ACC112 (cell line): ENCODE measurements around the gene NEU2.
"Not testable (repeated sequence)": the region's sequence is repeated elsewhere in the genome, so short reads cannot be mapped to it uniquely, and the experiment has no call there.

Experiments
- H2AFZ ChIP-seq: fragments of 200-600 bp; sonication (generic); one replicate; pipeline ENCODE4 v1.6.0; 2017; ENCODE audit warnings: antibody characterized with exemption, low read length; ENCODE audit not compliant: unreplicated experiment
- H3K27ac ChIP-seq: fragments of 200-600 bp; sonication (generic); 2 replicates; pipeline ENCODE4 v1.5.1; 2014; ENCODE audit warnings: low read depth, mild to moderate bottlenecking, antibody characterized with exemption, low read length, moderate library complexity
- H3K27me3 ChIP-seq: fragments of 200-600 bp; sonication (generic); 2 replicates; pipeline ENCODE4 v1.6.1; 2014; ENCODE audit warnings: mild to moderate bottlenecking, antibody characterized with exemption, low read length, moderate library complexity, mixed read lengths; ENCODE audit not compliant: insufficient read depth
- H3K36me3 ChIP-seq: fragments of 200-600 bp; sonication (generic); 2 replicates; pipeline ENCODE4 v1.6.1; 2016; ENCODE audit warnings: mild to moderate bottlenecking, antibody characterized with exemption, low read length, moderate library complexity, mixed read lengths; ENCODE audit not compliant: insufficient read depth
- H3K4me1 ChIP-seq: fragments of 200-600 bp; sonication (generic); one replicate; pipeline ENCODE4 v1.6.1; 2016; ENCODE audit warnings: low read length, mixed read lengths; ENCODE audit not compliant: insufficient read depth, unreplicated experiment, control insufficient read depth
- H3K4me3 ChIP-seq: fragments of 200-600 bp; sonication (generic); 2 replicates; pipeline ENCODE4 v1.5.1; 2014; ENCODE audit warnings: mild to moderate bottlenecking, low read depth, low read length
- H3K79me2 ChIP-seq: fragments of 200-600 bp; sonication (generic); one replicate; pipeline ENCODE4 v1.6.0; 2016; ENCODE audit warnings: low read length; ENCODE audit not compliant: control insufficient read depth, unreplicated experiment, insufficient read depth

The NEU2 gene

DNA sequence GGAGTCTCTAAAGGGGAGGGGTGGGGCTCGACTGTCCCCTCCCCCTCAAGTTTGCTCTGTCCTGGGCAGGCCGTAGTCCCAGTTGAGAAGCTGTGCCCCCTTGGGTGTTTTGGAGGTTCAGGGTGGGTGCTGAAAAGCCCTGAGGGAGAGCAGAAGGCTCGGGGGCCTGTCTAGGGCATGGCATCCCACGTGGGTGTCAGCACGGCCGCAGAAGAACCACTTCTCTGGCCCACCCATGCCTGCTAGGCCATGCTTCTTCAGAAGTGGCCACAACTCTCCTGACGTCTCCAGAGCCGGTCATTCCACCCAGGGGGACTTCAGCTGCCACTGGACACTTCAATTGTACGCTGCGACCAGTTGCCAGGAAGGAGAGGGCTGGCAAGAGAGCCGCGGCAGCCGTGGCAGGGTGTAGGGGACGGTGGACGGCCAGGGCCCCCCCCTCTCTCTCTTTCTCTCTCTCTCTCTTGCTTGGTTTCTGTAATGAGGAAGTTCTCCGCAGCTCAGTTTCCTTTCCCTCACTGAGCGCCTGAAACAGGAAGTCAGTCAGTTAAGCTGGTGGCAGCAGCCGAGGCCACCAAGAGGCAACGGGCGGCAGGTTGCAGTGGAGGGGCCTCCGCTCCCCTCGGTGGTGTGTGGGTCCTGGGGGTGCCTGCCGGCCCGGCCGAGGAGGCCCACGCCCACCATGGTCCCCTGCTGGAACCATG is 27.5 kb downstream of the NEU2 start, which contains the start of gene INPP5D:
Gene INPP5D, plus strand, starts transcription at position 546 of the 704 bp plus-strand sequence. Its CDS starts 137 bp downstream, at position 683.
- no peak within 1 kb of the TSS for H3K4me3 ChIP-seq
- no peaks in the 10 kb centered on the region for H3K79me2 ChIP-seq
- no peak within 1 kb of the TSS for H3K27ac ChIP-seq
- no peaks in the 10 kb centered on the region; the same call in 1 of the 2 replicates for H3K27me3 ChIP-seq
- H3K4me1 ChIP-seq, result no peaks in the 10 kb centered on the region
- H3K36me3 ChIP-seq, result no peaks in the 10 kb centered on the region
- no peak within 1 kb of the TSS for H2AFZ ChIP-seq

DNA sequence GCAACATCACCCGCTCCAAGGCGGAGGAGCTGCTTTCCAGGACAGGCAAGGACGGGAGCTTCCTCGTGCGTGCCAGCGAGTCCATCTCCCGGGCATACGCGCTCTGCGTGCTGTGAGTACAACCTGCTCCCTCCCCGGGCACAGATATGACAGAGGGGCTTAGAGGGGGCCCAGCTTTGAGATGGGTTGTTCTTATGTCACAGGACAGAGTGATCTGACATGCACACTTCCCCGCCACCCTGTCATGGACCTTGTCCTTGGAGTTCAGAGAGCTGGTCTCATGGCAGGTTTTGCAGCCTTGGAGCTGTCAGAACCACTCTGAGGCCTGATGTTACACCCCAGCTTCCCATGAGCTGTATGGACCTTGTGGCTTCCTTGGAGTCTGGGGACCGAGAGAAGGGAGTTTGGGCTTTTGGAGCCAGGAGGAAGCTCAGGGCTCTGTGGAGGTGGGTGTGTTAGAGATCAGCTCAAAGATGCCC is 28.1 kb downstream of the NEU2 start:
- no peak overlapping the region for H3K4me3 ChIP-seq
- H3K36me3 ChIP-seq, result no peaks in the 10 kb centered on the region
- no peaks in the 10 kb centered on the region for H3K79me2 ChIP-seq
- H3K27me3 ChIP-seq, result no peaks in the 10 kb centered on the region
- no peak overlapping the region for H2AFZ ChIP-seq
- H3K4me1 ChIP-seq, result no peaks in the 10 kb centered on the region
- no peak overlapping the region for H3K27ac ChIP-seq

DNA sequence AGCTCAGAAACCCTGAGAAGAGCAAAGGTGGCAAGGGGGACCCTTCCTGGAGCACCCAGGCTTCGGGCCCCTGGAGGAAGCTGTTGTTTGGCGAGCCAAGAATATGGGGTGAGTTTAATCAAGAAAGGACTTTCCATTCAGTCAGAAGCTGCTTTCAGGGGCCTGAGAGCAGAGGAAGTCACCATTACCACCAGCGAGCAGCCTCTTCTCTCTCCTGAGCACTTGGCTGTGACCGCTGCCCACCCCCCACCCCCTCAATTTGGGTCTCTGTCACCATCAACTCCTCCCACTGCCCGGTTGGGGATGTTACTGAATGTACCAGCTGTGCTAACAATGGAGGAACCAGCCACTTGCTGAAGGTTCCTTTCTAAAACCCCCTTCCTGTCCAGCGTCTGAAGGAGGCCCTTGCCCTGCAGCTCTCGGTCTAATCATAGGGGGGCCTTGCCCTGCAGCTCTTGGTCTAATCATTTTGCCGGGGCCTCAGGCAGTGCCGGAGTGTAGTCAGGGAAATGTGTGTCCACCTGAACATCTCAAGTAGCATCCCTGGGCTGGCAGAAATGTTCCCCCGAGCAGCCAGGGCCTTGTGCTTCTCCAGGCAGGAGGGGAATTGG is 28.6 kb downstream of the NEU2 start:
- H3K4me3 ChIP-seq, result no peak overlapping the region
- no peaks in the 10 kb centered on the region for H3K36me3 ChIP-seq
- H3K27ac ChIP-seq, result no peak overlapping the region
- H3K79me2 ChIP-seq, result no peaks in the 10 kb centered on the region
- no peaks in the 10 kb centered on the region for H3K27me3 ChIP-seq
- no peaks in the 10 kb centered on the region for H3K4me1 ChIP-seq
- H2AFZ ChIP-seq, result no peak overlapping the region

DNA sequence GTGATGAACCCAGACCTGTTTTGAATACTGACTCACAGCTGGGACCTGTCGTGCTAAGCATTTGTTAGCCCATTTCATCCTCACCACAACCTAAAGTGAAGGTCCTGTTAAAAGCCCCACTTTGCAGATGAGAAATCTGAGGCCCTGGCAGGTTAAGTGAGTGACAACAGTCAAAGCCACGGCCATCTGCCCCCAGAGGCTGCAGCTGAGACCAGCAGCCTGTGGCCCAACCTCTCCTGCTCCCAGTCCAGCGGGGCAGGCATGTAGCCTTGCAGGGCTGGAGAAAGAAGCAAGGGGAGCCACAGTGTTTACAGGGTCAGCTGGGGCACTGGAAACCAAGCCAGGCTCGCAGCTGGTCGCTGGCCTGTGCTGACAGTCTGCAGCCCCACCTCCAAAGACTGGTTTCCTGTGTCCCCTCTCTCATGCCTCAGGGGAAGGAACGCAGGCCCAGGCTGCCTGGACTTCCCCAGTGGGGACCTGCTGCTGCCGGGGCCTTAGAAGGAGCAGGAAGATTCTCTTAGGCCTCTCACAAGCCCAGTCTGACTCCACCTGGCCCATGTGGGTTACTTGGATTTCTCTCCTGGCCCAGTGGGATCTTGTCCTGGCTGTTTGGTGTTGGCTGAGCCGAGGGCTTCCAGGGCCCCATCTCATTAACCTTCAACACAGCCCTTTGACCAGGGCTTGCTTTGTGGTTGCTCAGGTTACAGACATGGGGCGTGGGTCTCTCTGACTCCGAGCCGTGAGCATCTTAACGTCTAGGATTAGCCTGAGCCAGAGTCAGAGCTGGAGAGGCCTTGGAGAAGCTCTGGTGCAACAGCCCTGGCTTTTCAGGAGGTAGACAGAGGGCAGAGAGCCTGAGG is 29.3 kb downstream of the NEU2 start:
- Histone ChIP-seq H3K79me2 (no peaks in the 10 kb centered on the region), H3K4me1 (no peaks in the 10 kb centered on the region), H2AFZ (no peak overlapping the region), H3K4me3 (no peak overlapping the region), H3K27ac (no peak overlapping the region), H3K27me3 (no peaks in the 10 kb centered on the region), H3K36me3 (no peaks in the 10 kb centered on the region)

DNA sequence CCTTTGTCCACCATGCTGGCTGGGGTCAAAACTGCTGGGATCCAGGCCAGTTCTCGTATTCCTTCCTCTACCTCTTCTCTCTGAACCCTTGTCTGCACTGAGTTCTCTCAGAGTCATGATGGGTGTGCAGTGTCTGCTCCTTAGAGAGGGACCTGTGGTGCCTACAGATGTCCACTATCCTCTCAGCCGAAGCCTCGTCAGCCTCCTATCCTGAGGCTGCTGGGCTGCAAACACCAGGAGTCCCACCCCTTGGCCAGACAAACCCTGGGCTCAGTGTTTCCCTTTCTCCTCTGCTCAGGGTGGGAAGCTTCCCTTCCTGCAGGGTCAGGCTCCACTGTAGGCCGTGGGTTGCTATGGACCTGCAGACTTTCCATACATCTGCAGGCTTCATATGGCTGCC is 30.0 kb downstream of the NEU2 start:
- Histone ChIP-seq H3K79me2 (no peaks in the 10 kb centered on the region), H3K4me3 (no peak overlapping the region), H3K27me3 (no peaks in the 10 kb centered on the region), H3K27ac (no peak overlapping the region), H2AFZ (no peak overlapping the region), H3K36me3 (no peaks in the 10 kb centered on the region), H3K4me1 (no peaks in the 10 kb centered on the region)

DNA sequence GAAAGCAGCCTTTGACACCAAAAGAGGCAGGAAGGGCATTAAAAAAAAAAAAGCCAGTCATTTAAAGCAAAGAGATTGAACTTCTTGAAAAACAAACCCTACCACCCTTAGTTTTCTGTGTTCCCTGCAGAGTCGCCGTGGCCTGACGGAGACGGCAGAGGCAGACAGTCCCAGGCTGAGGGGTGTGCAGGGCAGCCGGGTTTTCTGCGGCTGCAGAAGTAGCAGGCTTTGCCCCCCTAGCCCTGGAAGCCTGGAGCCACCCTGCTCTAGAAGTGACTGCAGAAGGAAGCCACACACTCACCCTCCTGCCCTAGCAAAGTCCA is 30.4 kb downstream of the NEU2 start:
- Histone ChIP-seq H3K4me3 (no peak overlapping the region), H2AFZ (no peak overlapping the region), H3K27me3 (no peaks in the 10 kb centered on the region), H3K27ac (no peak overlapping the region), H3K4me1 (no peaks in the 10 kb centered on the region), H3K36me3 (no peaks in the 10 kb centered on the region), H3K79me2 (no peaks in the 10 kb centered on the region)

DNA sequence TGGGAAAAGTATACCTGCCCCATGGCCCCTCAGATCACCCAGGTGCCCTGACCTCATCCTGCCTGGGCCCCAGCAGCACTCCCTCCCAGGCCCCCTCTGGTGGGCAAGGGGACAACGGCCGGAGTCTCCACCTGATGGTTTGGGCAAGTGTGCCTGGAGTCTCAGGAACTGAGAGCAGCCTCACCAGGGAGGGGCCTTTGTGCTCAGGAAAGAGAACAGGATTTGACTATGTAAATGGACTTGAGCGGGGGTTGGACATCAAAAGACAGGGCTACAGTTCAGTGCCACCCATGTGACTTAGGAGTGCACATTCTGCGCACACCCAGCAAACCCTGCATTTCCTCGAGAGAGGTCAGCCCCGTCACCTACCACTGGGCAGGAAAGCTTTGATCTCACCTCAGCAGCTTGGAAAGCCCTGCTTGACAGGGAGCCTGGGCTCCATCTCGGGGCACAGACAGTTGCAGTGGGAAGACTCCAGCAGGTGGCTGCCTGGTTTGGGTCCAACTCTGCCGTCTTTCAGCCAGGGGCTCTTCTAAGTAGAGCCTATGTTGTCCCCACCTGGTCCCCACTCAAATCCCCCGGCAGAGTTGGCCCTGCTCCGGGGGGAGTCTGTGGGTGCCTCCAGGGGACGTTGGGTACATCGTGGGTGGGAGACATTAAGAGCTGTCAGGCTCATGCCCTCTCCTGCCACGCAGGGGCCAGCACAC is 30.9 kb downstream of the NEU2 start:
- H3K27me3 ChIP-seq, result no peaks in the 10 kb centered on the region
- no peak overlapping the region for H3K27ac ChIP-seq
- H3K4me1 ChIP-seq, result no peaks in the 10 kb centered on the region
- no peaks in the 10 kb centered on the region for H3K36me3 ChIP-seq
- no peak overlapping the region for H3K4me3 ChIP-seq
- no peak overlapping the region for H2AFZ ChIP-seq
- H3K79me2 ChIP-seq, result no peaks in the 10 kb centered on the region

DNA sequence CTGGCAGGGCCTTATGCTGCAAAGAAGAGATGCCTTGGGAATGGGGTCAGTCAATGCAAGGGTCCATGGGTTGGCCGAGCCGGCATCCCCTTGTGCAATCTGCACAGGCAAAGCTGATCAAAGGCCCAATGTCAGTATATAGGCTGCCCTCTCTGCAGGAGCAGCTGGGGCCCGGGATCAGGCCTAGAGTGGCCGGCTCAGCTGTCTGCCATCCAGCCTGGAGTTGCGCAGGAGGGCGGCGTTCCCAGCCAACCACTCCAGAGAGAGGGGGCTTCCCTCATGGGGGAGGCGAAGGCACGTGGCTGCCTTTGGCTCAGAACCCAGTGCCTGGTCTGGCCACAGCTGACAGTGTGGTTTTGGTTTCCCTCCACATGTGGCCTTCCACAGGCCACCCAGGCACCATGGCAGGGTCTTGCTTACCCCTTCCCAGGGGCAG is 31.5 kb downstream of the NEU2 start:
- Histone ChIP-seq H3K27ac (no peak overlapping the region), H2AFZ (no peak overlapping the region), H3K27me3 (no peaks in the 10 kb centered on the region), H3K36me3 (no peaks in the 10 kb centered on the region), H3K4me3 (no peak overlapping the region), H3K4me1 (no peaks in the 10 kb centered on the region), H3K79me2 (no peaks in the 10 kb centered on the region)

DNA sequence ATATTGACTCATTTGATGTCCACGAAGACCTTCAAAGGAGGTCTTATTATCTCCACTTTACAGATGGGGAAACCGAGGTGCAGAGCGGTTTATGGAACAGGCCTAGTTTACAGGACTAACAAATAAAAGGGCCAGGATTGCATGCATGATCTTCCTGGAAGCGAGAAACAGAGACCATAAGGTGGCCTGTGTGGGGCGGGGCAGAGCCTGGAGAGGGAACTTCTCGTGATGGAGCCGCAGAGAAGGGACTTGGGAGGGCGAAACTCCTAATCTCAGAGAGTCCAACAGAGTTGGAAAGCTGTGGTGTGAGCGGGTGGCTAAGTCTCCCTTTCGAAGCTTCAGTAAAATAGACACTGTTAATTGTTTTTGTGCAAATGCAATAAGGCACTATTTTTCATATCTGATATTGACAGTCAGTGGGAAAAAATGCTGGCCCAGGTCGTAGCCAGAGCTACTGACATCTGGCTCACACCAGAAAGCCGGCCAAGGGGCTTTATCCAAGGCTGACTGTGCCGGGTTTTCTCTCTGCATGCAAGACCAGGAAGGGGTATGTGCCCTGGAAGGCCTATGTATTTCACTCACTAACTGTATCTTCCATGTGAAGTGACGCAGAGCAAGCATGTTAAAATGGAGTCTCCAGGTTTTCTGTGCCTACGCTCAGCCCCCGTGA is 32.2 kb downstream of the NEU2 start:
- Histone ChIP-seq H3K27me3 (no peaks in the 10 kb centered on the region), H3K4me3 (no peak overlapping the region), H3K27ac (no peak overlapping the region), H3K36me3 (no peaks in the 10 kb centered on the region), H2AFZ (no peak overlapping the region), H3K4me1 (no peaks in the 10 kb centered on the region), H3K79me2 (no peaks in the 10 kb centered on the region)

DNA sequence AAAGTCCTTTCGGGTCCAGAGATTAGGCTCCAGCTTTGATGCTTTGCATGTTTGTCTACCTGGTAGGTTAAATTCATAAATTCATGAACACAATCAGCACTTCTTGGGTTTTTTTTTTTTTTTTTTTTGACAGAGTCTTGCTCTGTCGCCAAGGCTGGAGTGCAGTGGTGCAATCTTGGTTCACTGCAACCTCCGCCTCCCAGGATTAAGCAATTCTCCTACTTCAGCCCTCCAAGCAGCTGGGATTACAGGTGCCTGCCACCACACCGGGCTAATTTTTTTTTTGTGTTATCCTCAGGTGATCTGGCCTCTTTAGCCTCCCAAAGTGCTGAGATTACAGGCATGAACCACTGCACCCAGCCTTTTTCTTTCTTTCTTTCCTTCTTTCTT is 32.7 kb downstream of the NEU2 start:
- not testable (repeated sequence) for H3K27ac ChIP-seq, H2AFZ ChIP-seq, H3K27me3 ChIP-seq, H3K36me3 ChIP-seq, H3K4me3 ChIP-seq, H3K4me1 ChIP-seq, H3K79me2 ChIP-seq
